DOHH2 (cell line): ENCODE measurements around the gene PSMG3.

ENCODE experiments used
- H3F3A ChIP-seq: fragments of 200-600 bp; sonication (generic), shearing (Covaris generic); 2 replicates; pipeline ENCODE4 v1.6.0; 2016; ENCODE audit warnings: antibody characterized with exemption, mild to moderate bottlenecking; ENCODE audit not compliant: control insufficient read depth, insufficient read depth
- H3K27ac ChIP-seq: fragments of 200-600 bp; sonication (generic); 2 replicates; pipeline ENCODE4 v1.5.1; 2014; ENCODE audit warnings: low read depth, mild to moderate bottlenecking, low read length, moderate library complexity
- H3K27me3 ChIP-seq: fragments of 200-600 bp; sonication (generic); 2 replicates; pipeline ENCODE4 v1.6.1; 2014; ENCODE audit warnings: mild to moderate bottlenecking, low read length, mixed read lengths; ENCODE audit not compliant: control insufficient read depth
- H3K36me3 ChIP-seq: fragments of 200-600 bp; sonication (generic); 2 replicates; pipeline ENCODE4 v1.6.1; 2014; ENCODE audit warnings: mild to moderate bottlenecking, low read length, moderate library complexity, mixed read lengths; ENCODE audit not compliant: control insufficient read depth
- H3K4me1 ChIP-seq: fragments of 200-600 bp; sonication (generic); 2 replicates; pipeline ENCODE4 v1.6.1; 2014; ENCODE audit warnings: mild to moderate bottlenecking, low read length, mixed read lengths; ENCODE audit not compliant: control insufficient read depth
- H3K4me2 ChIP-seq: fragments of 200-600 bp; sonication (generic); 2 replicates; pipeline ENCODE4 v1.6.0; 2014; ENCODE audit warnings: mild to moderate bottlenecking, low read length, moderate library complexity
- H3K4me3 ChIP-seq: fragments of 200-600 bp; sonication (generic); 2 replicates; pipeline ENCODE4 v1.5.1; 2014; ENCODE audit warnings: mild to moderate bottlenecking, low read length, mixed read lengths
- H3K79me2 ChIP-seq: fragments of 200-600 bp; sonication (generic); 2 replicates; pipeline ENCODE4 v1.6.1; 2014; ENCODE audit warnings: mild to moderate bottlenecking, low read length, mixed read lengths; ENCODE audit not compliant: control insufficient read depth
- H3K9me2 ChIP-seq: fragments of 200-600 bp; sonication (generic); replicated peaks from 2 replicates; pipeline ENCODE4 v1.6.1; 2014; ENCODE audit warnings: mild to moderate bottlenecking, low read length, mixed read lengths; ENCODE audit not compliant: control insufficient read depth
- H3K9me3 ChIP-seq: fragments of 200-600 bp; sonication (generic); 2 replicates; pipeline ENCODE4 v1.6.1; 2014; ENCODE audit warnings: antibody characterized with exemption, low read length, mixed read lengths; ENCODE audit not compliant: control insufficient read depth, insufficient read depth
- H4K20me1 ChIP-seq: fragments of 200-600 bp; sonication (generic); 2 replicates; pipeline ENCODE4 v1.6.0; 2014; ENCODE audit warnings: low read depth, mild to moderate bottlenecking, antibody characterized with exemption, low read length, moderate library complexity; ENCODE audit not compliant: control insufficient read depth, insufficient read depth
- CTCF ChIP-seq: fragments of 200-600 bp; sonication (generic); IDR thresholded peaks from one replicate; pipeline ENCODE4 v1.5.1; 2014; ENCODE audit warnings: antibody characterized with exemption, mild to moderate bottlenecking, low read depth, low read length; ENCODE audit not compliant: poor library complexity, severe bottlenecking
- EZH2phosphoT487 ChIP-seq: fragments of 200-600 bp; sonication (generic); IDR thresholded peaks from 2 replicates; pipeline ENCODE4 v1.6.1; 2017; ENCODE audit warnings: borderline replicate concordance, mild to moderate bottlenecking, antibody characterized with exemption, low read length, moderate library complexity, mixed read lengths

PSMG3 gene

GRCh38 chr7:1529383-1530116 is 40.3 kb downstream of the PSMG3 start:
- no peak overlapping the region for H3K27ac ChIP-seq
- H3K79me2 ChIP-seq: peaks cover 43% of the 10 kb centered on the region
- H3K27me3 ChIP-seq: no peaks in the 10 kb centered on the region
- H3K36me3 ChIP-seq: peaks cover 31% of the 10 kb centered on the region
- TF ChIP-seq EZH2phosphoT487 (no peak), CTCF (no peak)
- peak overlapping the region; percentile 69 for H3K4me3 ChIP-seq
- no peaks in the 10 kb centered on the region for H3K9me2 ChIP-seq
- no peaks in the 10 kb centered on the region for H3K9me3 ChIP-seq
- H3K4me2 ChIP-seq: peak overlapping the region; percentile 59
- H4K20me1 ChIP-seq: peaks cover 13% of the 10 kb centered on the region
- peaks cover 61% of the 10 kb centered on the region for H3K4me1 ChIP-seq
- H3F3A ChIP-seq: peaks cover 17% of the 10 kb centered on the region

DNA sequence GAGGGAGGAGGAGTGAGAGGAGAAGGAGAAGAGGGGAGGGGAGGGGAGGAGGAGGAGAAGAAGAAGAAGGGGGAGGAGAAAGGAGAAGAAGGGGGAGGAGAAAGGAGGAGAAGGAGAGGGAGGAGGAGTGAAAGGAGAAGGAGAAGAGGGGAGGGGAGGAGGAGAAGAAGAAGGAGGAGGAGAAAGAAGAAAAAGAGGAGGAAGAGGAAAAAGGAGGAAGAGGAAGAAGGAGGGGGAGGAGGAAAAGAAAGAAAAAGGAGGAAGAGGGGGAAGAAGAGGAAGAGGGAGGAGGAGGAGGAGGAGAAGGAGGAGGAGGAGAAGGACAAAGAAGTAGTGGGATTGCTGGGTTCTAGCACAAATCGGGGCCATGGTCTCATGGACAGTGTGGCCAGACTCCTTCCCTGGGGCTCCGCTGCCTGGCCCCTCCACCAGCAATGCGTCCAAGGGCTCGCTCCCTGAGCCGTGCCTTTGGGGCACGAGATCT is 43.5 kb downstream of the PSMG3 start:
- Histone ChIP-seq H3K9me2 (no peaks in the 10 kb centered on the region), H3K27me3 (no peaks in the 10 kb centered on the region), H3K36me3 (peaks cover 2% of the 10 kb centered on the region), H3K27ac (no peak overlapping the region), H3K79me2 (peaks cover 11% of the 10 kb centered on the region), H3F3A (peaks cover 7% of the 10 kb centered on the region), H3K4me2 (peak overlapping the region; percentile 47; the same call in 1 of the 2 replicates), H3K4me3 (peak overlapping the region; percentile 23; the same call in 1 of the 2 replicates), H3K9me3 (no peaks in the 10 kb centered on the region), H3K4me1 (peaks cover 44% of the 10 kb centered on the region), H4K20me1 (no peaks in the 10 kb centered on the region)
- no peak for TF ChIP-seq CTCF
- no peak for TF ChIP-seq EZH2phosphoT487

GRCh38 chr7:1525409-1525808 is 44.4 kb downstream of the PSMG3 start:
- H3K27me3 ChIP-seq: no peaks in the 10 kb centered on the region
- H3K9me2 ChIP-seq: no peaks in the 10 kb centered on the region
- H3K36me3 ChIP-seq: no peaks in the 10 kb centered on the region
- no peak overlapping the region for H3K4me3 ChIP-seq
- peaks cover 6% of the 10 kb centered on the region for H3K79me2 ChIP-seq
- TF ChIP-seq EZH2phosphoT487 (no peak), CTCF (no peak)
- H3K9me3 ChIP-seq: no peaks in the 10 kb centered on the region
- no peak overlapping the region for H3K27ac ChIP-seq
- H4K20me1 ChIP-seq: no peaks in the 10 kb centered on the region
- H3F3A ChIP-seq: peaks cover 7% of the 10 kb centered on the region
- H3K4me2 ChIP-seq: peak overlapping the region; percentile 22; the same call in 1 of the 2 replicates
- H3K4me1 ChIP-seq: peaks cover 45% of the 10 kb centered on the region
